Activated CD4-positive, CD25-positive, alpha-beta regulatory T cell treated with anti-CD3 and anti-CD28 coated beads, Interleukin-2, amount 50 U/mL, for 72 hours (primary cell): ENCODE data around the gene NDUFB10.

Experiments
- DNase-seq: peaks from one replicate; pipeline ENCODE4 v3.0.0; 2021

Gene NDUFB10

GRCh38 chr16:2004795-2005517 lies 45.6 kb downstream of the NDUFB10 start:
- DNase-seq, result no peak

- DNase-seq, result no peak
Observed at GRCh38 chr16:2005646-2006045, 46.3 kb downstream of the NDUFB10 start.

- DNase-seq, result no peak
Observed at GRCh38 chr16:2006317-2006716, 47.0 kb downstream of the NDUFB10 start.

GRCh38 chr16:2007081-2007836 lies 47.9 kb downstream of the NDUFB10 start:
- no peak for DNase-seq

GRCh38 chr16:2008009-2008526 lies 48.7 kb downstream of the NDUFB10 start:
- DNase-seq, result no peak

- no peak for DNase-seq
Observed at GRCh38 chr16:2008631-2009163, 49.4 kb downstream of the NDUFB10 start.

GRCh38 chr16:2009164-2009711 lies 49.9 kb downstream of the NDUFB10 start:
- DNase-seq, result no peak

GRCh38 chr16:2009791-2010510 lies 50.6 kb downstream of the NDUFB10 start, which contains the start of gene ZNF598:
Gene ZNF598, minus strand, starts transcription at chr16:2009821.
- DNase-seq, result peak; percentile 82
